ENCODE data around the gene GLI3.

GLI3 gene

GRCh38 chr7:42212541-42213090 is 24.4 kb downstream of the GLI3 start (continued):
- TF ChIP-seq ZNF292 (tag by site-specific recombination; IDR thresholded peaks at IDR 0.05; ENCODE audit: borderline replicate concordance, low read depth): no peak
- no peak for TF ChIP-seq ZNF654 (tag by site-specific recombination; IDR thresholded peaks at IDR 0.05; ENCODE audit: low read depth)
- no peak for TF ChIP-seq ZNF214 (tag by site-specific recombination; IDR thresholded peaks at IDR 0.05; ENCODE audit: borderline replicate concordance)
- TF ChIP-seq ZSCAN5A (tag by site-specific recombination; IDR thresholded peaks at IDR 0.05): no peak
- TF ChIP-seq ZNF280C (tag by site-specific recombination; IDR thresholded peaks at IDR 0.05): no peak
- TF ChIP-seq ZNF660 (tag by site-specific recombination; IDR thresholded peaks at IDR 0.05): no peak
- no peak for TF ChIP-seq ZNF184 (tag by site-specific recombination; IDR thresholded peaks at IDR 0.05)

- Histone ChIP-seq H3K36me3 (ENCODE audit: control insufficient read depth in 2 of 2, insufficient read depth in 1 of 2, low read length in 2 of 2) (peaks cover 0 to 7% of the 10 kb centered on the region in 2 experiments), H3K27ac (ENCODE audit: extremely low read depth, low read depth, low read length) (no peak overlapping the region), H3K9me3 (ENCODE audit: control insufficient read depth, insufficient read depth, low read depth, low read length) (no peaks in the 10 kb centered on the region), H3K4me1 (ENCODE audit: control insufficient read depth, insufficient read depth, low read length) (no peaks in the 10 kb centered on the region), H3K4me3 (ENCODE audit: low read depth, low read length) (no peak overlapping the region)
- no peak for TF ChIP-seq PBX3 (CRISPR knock-in tag; IDR thresholded peaks at IDR 0.05)
- TF ChIP-seq ZNF16 (tag by site-specific recombination; IDR thresholded peaks at IDR 0.05; ENCODE audit: low read depth): no peak
- TF ChIP-seq SP3 (tag by site-specific recombination; IDR thresholded peaks at IDR 0.05): no peak
- no peak for TF ChIP-seq ZNF112 (tag by site-specific recombination; IDR thresholded peaks at IDR 0.05)
- TF ChIP-seq PRDM6 (tag by site-specific recombination; IDR thresholded peaks at IDR 0.05): no peak
- TF ChIP-seq ZNF549 (tag by site-specific recombination; IDR thresholded peaks at IDR 0.05): no peak
- POLR2A ChIA-PET: interaction anchor here (0.5 kb wide), 1 partner anchor 16 kb away, joined by 3 read pairs; no protein-coding TSS in a partner anchor
- CTCF ChIA-PET: interaction anchor here (0.6 kb wide), 1 partner anchor 175 kb away, joined by 4 read pairs; no protein-coding TSS in a partner anchor
These were observed 25.1 kb downstream of the GLI3 start for GRCh38 chr7:42211938-42212337.

- Histone ChIP-seq H3K9me3 (ENCODE audit: control insufficient read depth, insufficient read depth, low read depth, low read length) (no peaks in the 10 kb centered on the region), H3K4me1 (ENCODE audit: control insufficient read depth, insufficient read depth, low read length) (no peaks in the 10 kb centered on the region), H3K4me3 (ENCODE audit: low read depth, low read length) (no peak overlapping the region), H3K27ac (ENCODE audit: extremely low read depth, low read depth, low read length) (no peak overlapping the region), H3K36me3 (ENCODE audit: control insufficient read depth in 2 of 2, insufficient read depth in 1 of 2, low read length in 2 of 2) (peaks cover 0 to 3% of the 10 kb centered on the region in 2 experiments)
- TF ChIP-seq ZNF280C (tag by site-specific recombination; IDR thresholded peaks at IDR 0.05): no peak
- TF ChIP-seq ZNF114 (tag by site-specific recombination; IDR thresholded peaks at IDR 0.05): no peak
- no peak for TF ChIP-seq ZNF335 (tag by site-specific recombination; conservative IDR thresholded peaks at IDR 0.05)
- no peak for TF ChIP-seq ZNF223 (tag by site-specific recombination; IDR thresholded peaks at IDR 0.05)
- TF ChIP-seq ZNF549 (tag by site-specific recombination; IDR thresholded peaks at IDR 0.05): no peak
- TF ChIP-seq YY2 (tag by site-specific recombination; IDR thresholded peaks at IDR 0.05): no peak
- ChIA-PET POLR2A (no interaction called here), CTCF (interaction anchor here (1.3 kb wide), 1 partner anchor 270 kb away, joined by 4 read pairs; no protein-coding TSS in a partner anchor)
These were observed 26.2 kb downstream of the GLI3 start for GRCh38 chr7:42210779-42211178.
